ENCODE results near the gene ADAMTSL2.

The ADAMTSL2 gene

GRCh38 chr9:133534346-133535291 lies at the start of gene ADAMTSL2:
TSS of gene ADAMTSL2 (plus strand) at chr9:133534704. CDS start at chr9:133536713, 2,009 bp downstream.
- TF ChIP-seq CTCF (IDR thresholded peaks at IDR 0.05), result no peak

GRCh38 chr9:133485531-133486260 lies 48.8 kb upstream of the ADAMTSL2 start:
- no peak for TF ChIP-seq CTCF (IDR thresholded peaks at IDR 0.05)

- no peak for TF ChIP-seq CTCF (IDR thresholded peaks at IDR 0.05)
Measured at GRCh38 chr9:133487331-133487725, 47.2 kb upstream of the ADAMTSL2 start.

GRCh38 chr9:133488686-133489252 lies 45.7 kb upstream of the ADAMTSL2 start:
- no peak for TF ChIP-seq CTCF (IDR thresholded peaks at IDR 0.05)

- TF ChIP-seq CTCF (IDR thresholded peaks at IDR 0.05), result no peak
Measured at GRCh38 chr9:133489253-133490190, 45.0 kb upstream of the ADAMTSL2 start.

GRCh38 chr9:133490201-133490681 lies 44.3 kb upstream of the ADAMTSL2 start:
- no peak for TF ChIP-seq CTCF (IDR thresholded peaks at IDR 0.05)
